ENCODE results near the gene DLGAP4. TPM values are rescaled to one million over a fixed set of nuclear protein-coding genes. Genes with fewer than 3 reads are reported as not detected.

Gene DLGAP4
- total and polyA plus RNA-seq, 9 of the 15 experiments (the other 6 are each of a cell fraction or from before 2014, with no cell fraction given): 0.31 to 34.1 (median 4.5) TPM

DNA sequence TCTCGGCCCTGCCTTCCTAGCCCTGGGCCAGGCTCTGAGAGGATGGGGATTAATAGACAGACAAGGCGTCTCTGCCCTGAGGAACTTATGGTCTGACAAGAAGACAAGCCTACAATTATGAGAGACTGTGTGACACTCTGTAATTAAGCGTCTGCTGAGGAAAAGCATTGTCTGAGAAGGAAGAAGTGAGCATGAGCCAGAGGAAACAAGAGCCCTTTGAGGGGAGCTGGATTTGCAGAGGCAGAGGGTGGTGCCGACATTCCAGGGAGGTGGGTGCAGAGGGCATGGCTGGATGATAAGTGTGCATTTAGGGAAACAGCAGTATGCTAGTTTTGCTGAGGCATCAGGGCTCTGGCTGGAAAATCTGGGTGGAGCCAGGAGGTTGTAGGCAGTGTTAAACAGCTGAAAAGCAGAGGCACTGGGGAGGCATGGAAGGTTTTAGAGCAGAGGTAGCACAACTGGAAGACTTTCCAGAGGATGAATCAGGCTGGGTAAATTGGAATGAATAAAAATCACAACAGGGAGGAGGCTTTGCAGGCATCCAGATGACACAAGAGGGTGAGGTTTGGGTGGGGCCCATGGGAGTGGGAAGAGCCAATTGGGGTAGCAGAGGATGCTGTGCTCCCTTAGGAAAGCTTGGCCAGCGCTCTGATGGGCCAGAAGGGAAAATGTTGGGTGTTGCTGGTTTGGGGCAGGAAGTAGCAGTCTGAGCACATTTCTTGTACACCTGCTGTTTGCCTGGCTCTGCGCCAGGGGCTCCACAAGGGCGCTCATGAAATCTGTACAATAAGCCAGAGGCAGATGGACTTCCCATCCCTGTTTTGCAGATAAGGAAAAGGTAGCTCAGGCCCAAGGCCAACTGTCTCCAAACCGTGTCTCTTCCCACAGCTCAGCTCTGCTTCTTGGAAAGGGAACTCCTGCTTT is 161.2 kb downstream of the DLGAP4 start (continued):
- TF ChIP-seq DIDO1 (tag; IDR thresholded peaks at IDR 0.05; ENCODE audit: low read depth) (no peak), PTBP1 (IDR thresholded peaks at IDR 0.05; ENCODE audit: low read depth, low read length) (no peak), CHD1 (IDR thresholded peaks at IDR 0.05; ENCODE audit: low read length) (no peak), BRD4 (IDR thresholded peaks at IDR 0.05) (no peak), ZNF780A (CRISPR knock-in tag; IDR thresholded peaks at IDR 0.05) (no peak), PTRF (tag; IDR thresholded peaks at IDR 0.05) (no peak), CEBPG (CRISPR knock-in tag; IDR thresholded peaks at IDR 0.05) (no peak), CEBPG (tag; conservative IDR thresholded peaks at IDR 0.05 in 1 of 2, IDR thresholded peaks at IDR 0.05 in 1 of 2) (no peak), NFIC (IDR thresholded peaks at IDR 0.05) (peak; percentile 91), SMARCA5 (IDR thresholded peaks at IDR 0.05) (0 out of 2 replicates have a peak, but pooled peaks have one; percentile 18), PPARD (CRISPR knock-in tag; IDR thresholded peaks at IDR 0.05) (no peak), ZNF436 (CRISPR knock-in tag; IDR thresholded peaks at IDR 0.05) (no peak), ZFP36 (IDR thresholded peaks at IDR 0.05; ENCODE audit: low read depth, low read length, partially characterized antibody) (peak; percentile 72)
- TF ChIP-seq, protein P1, sequence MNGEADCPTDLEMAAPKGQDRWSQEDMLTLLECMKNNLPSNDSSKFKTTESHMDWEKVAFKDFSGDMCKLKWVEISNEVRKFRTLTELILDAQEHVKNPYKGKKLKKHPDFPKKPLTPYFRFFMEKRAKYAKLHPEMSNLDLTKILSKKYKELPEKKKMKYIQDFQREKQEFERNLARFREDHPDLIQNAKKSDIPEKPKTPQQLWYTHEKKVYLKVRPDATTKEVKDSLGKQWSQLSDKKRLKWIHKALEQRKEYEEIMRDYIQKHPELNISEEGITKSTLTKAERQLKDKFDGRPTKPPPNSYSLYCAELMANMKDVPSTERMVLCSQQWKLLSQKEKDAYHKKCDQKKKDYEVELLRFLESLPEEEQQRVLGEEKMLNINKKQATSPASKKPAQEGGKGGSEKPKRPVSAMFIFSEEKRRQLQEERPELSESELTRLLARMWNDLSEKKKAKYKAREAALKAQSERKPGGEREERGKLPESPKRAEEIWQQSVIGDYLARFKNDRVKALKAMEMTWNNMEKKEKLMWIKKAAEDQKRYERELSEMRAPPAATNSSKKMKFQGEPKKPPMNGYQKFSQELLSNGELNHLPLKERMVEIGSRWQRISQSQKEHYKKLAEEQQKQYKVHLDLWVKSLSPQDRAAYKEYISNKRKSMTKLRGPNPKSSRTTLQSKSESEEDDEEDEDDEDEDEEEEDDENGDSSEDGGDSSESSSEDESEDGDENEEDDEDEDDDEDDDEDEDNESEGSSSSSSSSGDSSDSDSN (IDR thresholded peaks at IDR 0.05; ENCODE audit: borderline replicate concordance in 1 of 2, low read depth in 2 of 2, low read length in 2 of 2): no peak
- TF ChIP-seq, protein P2, sequence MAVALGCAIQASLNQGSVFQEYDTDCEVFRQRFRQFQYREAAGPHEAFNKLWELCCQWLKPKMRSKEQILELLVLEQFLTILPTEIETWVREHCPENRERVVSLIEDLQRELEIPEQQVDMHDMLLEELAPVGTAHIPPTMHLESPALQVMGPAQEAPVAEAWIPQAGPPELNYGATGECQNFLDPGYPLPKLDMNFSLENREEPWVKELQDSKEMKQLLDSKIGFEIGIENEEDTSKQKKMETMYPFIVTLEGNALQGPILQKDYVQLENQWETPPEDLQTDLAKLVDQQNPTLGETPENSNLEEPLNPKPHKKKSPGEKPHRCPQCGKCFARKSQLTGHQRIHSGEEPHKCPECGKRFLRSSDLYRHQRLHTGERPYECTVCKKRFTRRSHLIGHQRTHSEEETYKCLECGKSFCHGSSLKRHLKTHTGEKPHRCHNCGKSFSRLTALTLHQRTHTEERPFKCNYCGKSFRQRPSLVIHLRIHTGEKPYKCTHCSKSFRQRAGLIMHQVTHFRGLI (CRISPR knock-in tag; IDR thresholded peaks at IDR 0.05): no peak
- TF ChIP-seq, protein P3, sequence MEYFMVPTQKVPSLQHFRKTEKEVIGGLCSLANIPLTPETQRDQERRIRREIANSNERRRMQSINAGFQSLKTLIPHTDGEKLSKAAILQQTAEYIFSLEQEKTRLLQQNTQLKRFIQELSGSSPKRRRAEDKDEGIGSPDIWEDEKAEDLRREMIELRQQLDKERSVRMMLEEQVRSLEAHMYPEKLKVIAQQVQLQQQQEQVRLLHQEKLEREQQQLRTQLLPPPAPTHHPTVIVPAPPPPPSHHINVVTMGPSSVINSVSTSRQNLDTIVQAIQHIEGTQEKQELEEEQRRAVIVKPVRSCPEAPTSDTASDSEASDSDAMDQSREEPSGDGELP (CRISPR knock-in tag; IDR thresholded peaks at IDR 0.05; ENCODE audit: borderline replicate concordance): peak; percentile 56; the same call in 1 of the 2 replicates

All from K562 (cell line).